CD14-positive monocyte (primary cell): ENCODE data around the gene PPP1R13L. TPM values are rescaled to one million over a fixed set of nuclear protein-coding genes. Genes with fewer than 3 reads are reported as not detected.

Source experiments
- DNase-seq, 3 donors: peaks; one replicate each; pipeline ENCODE4 v3.0.0-alpha.2; 2011 to 2022
- H2AFZ ChIP-seq: 2 replicates; pipeline ENCODE4 v1.6.0; 2012; ENCODE audit warnings: mild to moderate bottlenecking, low read depth, low read length, inconsistent platforms; ENCODE audit not compliant: insufficient read depth, poor library complexity, severe bottlenecking
- H3K27ac ChIP-seq, 2 donors: 1 replicate in 1 of 2; 2 replicates in 1 of 2; pipeline ENCODE4 v1.5.1; 2012 to 2013; ENCODE audit warnings: low read length in 2 of 2, control low read depth in 1 of 2, inconsistent platforms in 1 of 2, low read depth in 1 of 2, mild to moderate bottlenecking in 1 of 2
- H3K27me3 ChIP-seq, 2 donors: one replicate each; pipeline versions ENCODE4 v1.6.0 to v1.6.1; 2011 to 2013; ENCODE audit warnings: low read length in 2 of 2; ENCODE audit not compliant: control insufficient read depth in 2 of 2, insufficient read depth in 2 of 2
- H3K36me3 ChIP-seq, 2 donors: replicated peaks in 1 of 2; 1 replicate in 1 of 2; 2 replicates in 1 of 2; pipeline versions ENCODE4 v1.5.1 to v1.6.1; 2012 to 2013; ENCODE audit warnings: low read length in 2 of 2, control low read depth in 1 of 2, inconsistent platforms in 1 of 2, mild to moderate bottlenecking in 1 of 2; ENCODE audit not compliant: insufficient read depth in 2 of 2, control insufficient read depth in 1 of 2
- H3K4me1 ChIP-seq, 2 donors: 1 replicate in 1 of 2; 2 replicates in 1 of 2; pipeline versions ENCODE4 v1.5.1 to v1.6.1; 2012 to 2013; ENCODE audit warnings: low read length in 2 of 2, control low read depth in 1 of 2, inconsistent platforms in 1 of 2, mild to moderate bottlenecking in 1 of 2, moderate library complexity in 1 of 2; ENCODE audit not compliant: insufficient read depth in 2 of 2, control insufficient read depth in 1 of 2
- H3K4me2 ChIP-seq: replicated peaks from 2 replicates; pipeline ENCODE3; 2012; ENCODE audit warnings: low read length, moderate library complexity, mild to moderate bottlenecking; ENCODE audit not compliant: poor library complexity, severe bottlenecking; ENCODE audit errors: extremely low read depth
- H3K4me3 ChIP-seq, 3 experiments: fragments of 200-600 bp in 1 of 3; sonication (generic) in 1 of 3; replicated peaks in 1 of 3; 1 replicate in 2 of 3; 2 replicates in 1 of 3; pipeline ENCODE4 v1.5.1; 2011 to 2013; ENCODE audit warnings: low read length in 3 of 3, mild to moderate bottlenecking in 3 of 3, control low read depth in 2 of 3, low read depth in 2 of 3, inconsistent platforms in 1 of 3, moderate library complexity in 1 of 3
- H3K79me2 ChIP-seq: 2 replicates; pipeline ENCODE4 v1.6.0; 2012; ENCODE audit warnings: mild to moderate bottlenecking, control low read depth, inconsistent platforms, low read length, moderate library complexity; ENCODE audit not compliant: insufficient read depth
- H3K9ac ChIP-seq: 2 replicates; pipeline ENCODE4 v1.6.0; 2017; ENCODE audit warnings: low read length, mild to moderate bottlenecking; ENCODE audit not compliant: insufficient read depth, poor library complexity, severe bottlenecking
- H3K9me3 ChIP-seq, 2 donors: replicated peaks in 1 of 2; 1 replicate in 1 of 2; 2 replicates in 1 of 2; pipeline versions ENCODE4 v1.5.1 to v1.6.1; 2012 to 2013; ENCODE audit warnings: low read length in 2 of 2, control low read depth in 1 of 2; ENCODE audit not compliant: control insufficient read depth in 1 of 2, insufficient read depth in 1 of 2
- H4K20me1 ChIP-seq: 2 replicates; pipeline ENCODE4 v1.6.0; 2012; ENCODE audit warnings: mild to moderate bottlenecking, low read length, control low read depth, moderate library complexity; ENCODE audit not compliant: insufficient read depth
- H3K27ac Mint-ChIP-seq, 7 donors: one replicate each; pipeline ENCODE4 v1.8.0; 2020; ENCODE audit warnings: mild to moderate bottlenecking in 7 of 7, mixed read lengths in 7 of 7, moderate library complexity in 6 of 7, inconsistent platforms in 2 of 7
- H3K27me3 Mint-ChIP-seq, 3 donors: one replicate each; pipeline ENCODE4 v1.8.0; 2021 to 2022; ENCODE audit warnings: low read depth in 3 of 3, mild to moderate bottlenecking in 3 of 3, mixed read lengths in 3 of 3, moderate library complexity in 3 of 3, inconsistent platforms in 1 of 3
- H3K36me3 Mint-ChIP-seq, 2 donors: one replicate each; pipeline ENCODE4 v1.8.0; 2020; ENCODE audit warnings: mixed read lengths in 2 of 2, inconsistent platforms in 1 of 2, mild to moderate bottlenecking in 1 of 2
- H3K4me1 Mint-ChIP-seq: one replicate; pipeline ENCODE4 v1.8.0; 2020; ENCODE audit warnings: mild to moderate bottlenecking, mixed read lengths
- H3K4me3 Mint-ChIP-seq, 2 donors: one replicate each; pipeline ENCODE4 v1.8.0; 2020; ENCODE audit warnings: mild to moderate bottlenecking in 2 of 2, mixed read lengths in 2 of 2, moderate library complexity in 1 of 2
- H3K9me3 Mint-ChIP-seq, 7 donors: one replicate each; pipeline ENCODE4 v1.8.0; 2020 to 2022; ENCODE audit warnings: mixed read lengths in 7 of 7, mild to moderate bottlenecking in 6 of 7, moderate library complexity in 6 of 7, inconsistent platforms in 2 of 7
- CTCF ChIP-seq: fragments of 200-600 bp; IDR thresholded peaks from one replicate; pipeline ENCODE4 v1.8.0; 2022; ENCODE audit warnings: antibody characterized with exemption, mild to moderate bottlenecking
- WGBS: methylation state at CpG from one replicate; pipeline ENCODE4 v1.1.5; 2013; ENCODE audit warnings: missing lambda C conversion rate; ENCODE audit not compliant: insufficient coverage; 5-methylcytosine and 5-hydroxymethylcytosine counted together
- intact Hi-C, 2 donors: fragments of 100-400 bp; cut with micrococcal nuclease; formaldehyde crosslinking; loops; one replicate each; pipeline versions ENCODE4 v1.15.0 to v1.15.1; 2023
- polyA plus RNA-seq, 3 donors: library from polyadenylated mRNA; depleted of rRNA in 1 of 3; unstranded in 2 of 3; stranded (reverse) in 1 of 3; fragments of 300-500 nt in 2 of 3; fragments of >200 nt in 1 of 3; fragmentation: Illumina TruSeq in 2 of 3; gene quantifications; 1 replicate in 2 of 3; 2 replicates in 1 of 3; pipeline ENCODE4 v1.2.3, GENCODE V29; 2012 to 2021

Gene PPP1R13L
- polyA plus RNA-seq, 3 donors, result 0.18 to 1.8 (median 0.45) TPM

GRCh38 chr19:45409557-45409920 is 4.7 kb upstream of the PPP1R13L start:
- peaks cover 4 to 7% of the 10 kb centered on the region in 2 donors for H3K27me3 ChIP-seq
- no peak overlapping the region for H3K9ac ChIP-seq
- WGBS, result no CpG with 5 or more reads among the region's 4 CpGs
- H3K9me3 Mint-ChIP-seq, result peaks cover 0 to 6% (median 3%) of the 10 kb centered on the region in 7 donors
- peak overlapping the region; percentile 24 to 57 for H3K4me3 Mint-ChIP-seq
- peak in 2 of 3 donors; percentile 46 to 63 for DNase-seq
- H3K36me3 ChIP-seq, result peaks cover 17 to 21% of the 10 kb centered on the region in 2 donors
- H3K27ac Mint-ChIP-seq, result peak overlapping the region; percentile 1 to 79 (median 35)
- peaks cover 48 to 55% of the 10 kb centered on the region in 2 donors for H3K4me1 ChIP-seq
- H3K27me3 Mint-ChIP-seq, result peaks cover 8 to 9% (median 9%) of the 10 kb centered on the region in 3 donors
- peaks cover 0 to 3% of the 10 kb centered on the region in 2 donors for H3K9me3 ChIP-seq
- no peak for TF ChIP-seq CTCF
- H3K27ac ChIP-seq, result peak overlapping the region; percentile 11 to 30
- H2AFZ ChIP-seq, result no peak overlapping the region
- intact Hi-C loops, result loop anchor here in 1 of 2 donors (5.0 to 10.0 kb wide), 2 partner anchors 37 to 225 kb away; partner anchors contain the start of genes EML2 and ERCC2
- H3K4me2 ChIP-seq, result peak overlapping the region; percentile 53
- H3K36me3 Mint-ChIP-seq, result peaks cover 22 to 32% of the 10 kb centered on the region in 2 donors
- peaks cover 9% of the 10 kb centered on the region for H4K20me1 ChIP-seq
- H3K4me1 Mint-ChIP-seq, result peaks cover 41% of the 10 kb centered on the region
- H3K79me2 ChIP-seq, result no peaks in the 10 kb centered on the region
- H3K4me3 ChIP-seq, result peak overlapping the region in 1 of 3 experiments; percentile 36

DNA sequence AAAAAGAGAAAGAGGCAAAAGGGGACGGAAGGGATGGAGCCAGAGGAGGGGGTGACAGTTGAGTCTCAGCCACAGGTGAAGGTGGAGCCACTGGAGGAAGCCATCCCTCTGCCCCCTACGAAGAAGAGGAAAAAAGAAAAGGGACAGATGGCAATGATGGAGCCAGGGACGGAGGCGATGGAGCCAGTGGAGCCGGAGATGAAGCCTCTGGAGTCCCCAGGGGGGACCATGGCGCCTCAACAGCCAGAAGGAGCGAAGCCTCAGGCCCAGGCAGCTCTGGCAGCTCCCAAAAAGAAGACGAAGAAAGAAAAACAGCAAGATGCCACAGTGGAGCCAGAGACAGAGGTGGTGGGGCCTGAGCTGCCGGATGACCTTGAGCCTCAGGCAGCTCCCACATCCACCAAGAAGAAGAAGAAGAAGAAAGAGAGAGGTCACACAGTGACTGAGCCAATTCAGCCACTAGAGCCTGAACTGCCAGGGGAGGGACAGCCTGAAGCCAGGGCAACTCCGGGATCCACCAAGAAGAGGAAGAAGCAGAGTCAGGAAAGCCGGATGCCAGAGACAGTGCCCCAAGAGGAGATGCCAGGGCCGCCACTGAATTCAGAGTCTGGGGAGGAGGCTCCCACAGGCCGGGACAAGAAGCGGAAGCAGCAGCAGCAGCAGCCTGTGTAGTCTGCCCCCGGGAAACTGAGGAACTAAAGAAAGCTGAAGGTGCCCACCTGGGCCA is 4.1 kb upstream of the PPP1R13L start:
- intact Hi-C loops, result loop anchor here in 1 of 2 donors (5.0 to 10.0 kb wide), 2 partner anchors 37 to 226 kb away; partner anchors contain the start of genes EML2 and ERCC2
- TF ChIP-seq CTCF, result no peak
- Histone ChIP-seq H3K9ac (no peak overlapping the region), H2AFZ (no peak overlapping the region), H3K4me2 (peak overlapping the region; percentile 53), H3K27me3 (peaks cover 9 to 12% of the 10 kb centered on the region in 2 donors), H3K36me3 (peaks cover 11 to 15% of the 10 kb centered on the region in 2 donors), H3K4me1 (peaks cover 54 to 61% of the 10 kb centered on the region in 2 donors), H3K79me2 (no peaks in the 10 kb centered on the region), H4K20me1 (peaks cover 9% of the 10 kb centered on the region), H3K4me3 (peak overlapping the region in 1 of 3 experiments; percentile 36), H3K9me3 (peaks cover 4 to 5% of the 10 kb centered on the region in 2 donors), H3K27ac (peak overlapping the region; percentile 11 to 30)
- Mint-ChIP-seq H3K4me3 (peak overlapping the region in 1 of 2 donors; percentile 57), H3K9me3 (peaks cover 0 to 7% (median 6%) of the 10 kb centered on the region in 7 donors), H3K4me1 (peaks cover 44% of the 10 kb centered on the region), H3K36me3 (peaks cover 17 to 27% of the 10 kb centered on the region in 2 donors), H3K27ac (peak overlapping the region in 6 of 7 donors; percentile 3 to 82 (median 72)), H3K27me3 (peaks cover 14 to 15% (median 14%) of the 10 kb centered on the region in 3 donors)
- WGBS, result 82% methylated on average over 9 of the region's 15 CpGs
- no peak for DNase-seq
